NCI-H2107 (cell line): ENCODE data around the gene SLC12A7.
"Not testable (repeated sequence)": the region's sequence is repeated elsewhere in the genome, so short reads cannot be mapped to it uniquely, and the experiment has no call there.

ENCODE experiments used
- DNase-seq: peaks from one replicate; lab custom pipeline; 2025; lab: John Stamatoyannopoulos, UW

The SLC12A7 gene

DNA sequence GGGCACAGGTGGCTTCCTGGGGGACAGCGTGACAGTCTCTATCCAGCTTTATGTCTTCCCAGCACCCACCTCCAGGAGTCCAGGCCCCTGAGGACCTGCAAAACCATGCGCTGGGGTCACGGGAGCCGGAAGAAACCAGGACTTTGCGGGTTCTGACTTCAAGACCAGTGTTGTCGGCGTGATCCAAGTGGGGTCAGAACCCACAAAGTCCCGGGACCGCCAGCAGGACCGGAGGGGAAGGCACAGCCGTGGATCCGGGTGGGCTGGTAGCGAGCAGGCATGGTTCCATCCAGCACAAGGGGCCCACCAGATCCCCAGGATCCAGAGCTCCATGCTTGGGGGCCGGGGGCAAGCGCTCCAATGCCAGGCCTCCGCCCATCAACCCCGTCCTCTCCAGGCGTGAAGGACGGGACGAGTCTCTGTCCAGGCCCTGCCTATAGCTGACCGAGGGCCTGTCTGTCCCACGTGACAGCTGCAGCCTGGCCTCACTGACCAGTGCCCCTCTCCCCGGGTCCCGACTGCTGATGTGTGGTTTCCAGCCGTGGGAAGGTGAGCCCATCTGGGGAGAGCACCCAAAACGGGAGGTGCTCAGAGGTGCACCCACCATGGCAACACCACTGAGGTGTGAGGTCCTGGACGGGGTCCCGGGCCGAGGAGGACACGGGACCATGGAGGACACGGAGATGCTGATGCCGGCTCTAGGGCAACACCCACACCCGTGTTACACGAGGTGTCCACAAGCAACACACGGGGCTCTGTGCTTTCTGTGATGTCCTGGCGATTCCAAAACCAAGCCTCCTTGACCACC is 48.9 kb downstream of the SLC12A7 start:
- no peak for DNase-seq

DNA sequence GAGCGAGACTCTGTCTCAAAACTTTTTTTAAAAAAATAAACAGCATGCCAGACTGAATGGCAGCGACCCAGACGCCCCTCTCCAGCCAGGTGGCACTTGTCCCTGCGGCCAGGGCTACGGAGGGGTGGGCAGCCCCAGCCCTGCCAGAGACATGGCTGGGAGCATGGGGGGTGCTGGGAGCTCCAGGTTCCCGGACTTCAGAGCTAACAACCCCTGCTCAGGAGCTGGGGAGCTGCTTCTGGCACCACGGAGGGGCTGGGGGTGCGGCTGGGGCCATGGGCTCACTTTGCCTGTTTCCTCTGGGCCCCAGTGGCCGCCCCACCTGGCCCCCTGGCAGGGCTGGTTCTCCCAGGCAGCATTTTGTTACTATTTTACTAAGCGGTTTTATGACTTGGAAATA is 49.9 kb downstream of the SLC12A7 start:
- no peak for DNase-seq

DNA sequence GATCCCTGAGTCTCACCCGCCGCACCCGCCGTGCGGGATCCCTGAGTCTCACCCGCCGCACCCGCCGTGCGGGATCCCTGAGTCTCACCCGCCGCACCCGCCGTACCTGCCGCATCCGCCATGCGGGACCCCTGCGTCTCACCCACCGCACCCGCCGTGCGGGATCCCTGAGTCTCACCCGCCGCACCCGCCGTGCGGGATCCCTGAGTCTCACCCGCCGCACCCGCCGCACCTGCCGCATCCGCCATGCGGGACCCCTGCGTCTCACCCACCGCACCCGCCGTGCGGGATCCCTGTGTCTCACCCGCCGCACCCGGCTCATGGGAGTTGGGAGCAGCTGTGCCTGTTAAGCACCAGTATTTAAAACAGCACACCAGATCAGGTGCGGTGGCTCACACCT is 50.6 kb downstream of the SLC12A7 start:
- not testable (repeated sequence) for DNase-seq

DNA sequence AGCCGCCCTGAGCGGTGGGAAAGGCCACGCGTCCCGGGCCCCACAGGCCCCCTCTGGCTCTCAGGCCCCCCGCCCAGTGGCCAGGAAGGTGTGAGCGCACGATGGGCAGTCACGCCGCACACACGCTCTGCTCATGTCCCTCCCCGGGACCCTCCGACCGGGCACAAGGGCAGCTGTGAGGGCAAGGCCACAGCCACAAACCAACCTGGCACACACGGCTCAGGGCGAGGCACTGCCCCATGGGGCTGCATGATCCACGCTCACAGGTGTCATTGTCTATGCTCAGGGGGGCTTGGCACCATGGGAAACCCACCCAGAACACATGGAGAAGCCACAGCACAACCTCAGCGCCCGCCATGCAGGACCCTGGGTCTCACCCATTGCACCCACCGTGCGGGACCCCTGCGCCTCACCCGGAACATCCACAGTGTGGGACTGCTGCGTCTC is 51.3 kb downstream of the SLC12A7 start:
- no peak for DNase-seq

DNA sequence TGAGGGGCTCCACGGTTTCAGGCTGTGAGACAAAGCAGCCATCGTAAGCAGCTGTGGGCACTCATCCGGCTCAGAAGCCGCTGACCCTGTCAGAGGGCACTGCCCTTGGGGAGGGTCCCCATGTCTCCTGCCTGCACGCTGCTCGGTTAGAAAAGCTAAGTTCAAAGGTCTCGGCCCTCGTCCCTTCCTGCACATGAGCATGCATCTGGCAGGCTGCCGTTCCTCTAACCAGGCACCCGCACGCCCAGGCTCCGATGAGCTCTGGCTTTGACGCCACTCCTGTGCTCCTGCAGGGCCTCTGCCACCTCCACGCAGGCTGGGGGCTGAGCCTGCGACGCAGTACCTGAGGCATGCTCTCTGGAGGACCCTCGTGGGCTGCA is 52.0 kb downstream of the SLC12A7 start:
- DNase-seq: no peak

DNA sequence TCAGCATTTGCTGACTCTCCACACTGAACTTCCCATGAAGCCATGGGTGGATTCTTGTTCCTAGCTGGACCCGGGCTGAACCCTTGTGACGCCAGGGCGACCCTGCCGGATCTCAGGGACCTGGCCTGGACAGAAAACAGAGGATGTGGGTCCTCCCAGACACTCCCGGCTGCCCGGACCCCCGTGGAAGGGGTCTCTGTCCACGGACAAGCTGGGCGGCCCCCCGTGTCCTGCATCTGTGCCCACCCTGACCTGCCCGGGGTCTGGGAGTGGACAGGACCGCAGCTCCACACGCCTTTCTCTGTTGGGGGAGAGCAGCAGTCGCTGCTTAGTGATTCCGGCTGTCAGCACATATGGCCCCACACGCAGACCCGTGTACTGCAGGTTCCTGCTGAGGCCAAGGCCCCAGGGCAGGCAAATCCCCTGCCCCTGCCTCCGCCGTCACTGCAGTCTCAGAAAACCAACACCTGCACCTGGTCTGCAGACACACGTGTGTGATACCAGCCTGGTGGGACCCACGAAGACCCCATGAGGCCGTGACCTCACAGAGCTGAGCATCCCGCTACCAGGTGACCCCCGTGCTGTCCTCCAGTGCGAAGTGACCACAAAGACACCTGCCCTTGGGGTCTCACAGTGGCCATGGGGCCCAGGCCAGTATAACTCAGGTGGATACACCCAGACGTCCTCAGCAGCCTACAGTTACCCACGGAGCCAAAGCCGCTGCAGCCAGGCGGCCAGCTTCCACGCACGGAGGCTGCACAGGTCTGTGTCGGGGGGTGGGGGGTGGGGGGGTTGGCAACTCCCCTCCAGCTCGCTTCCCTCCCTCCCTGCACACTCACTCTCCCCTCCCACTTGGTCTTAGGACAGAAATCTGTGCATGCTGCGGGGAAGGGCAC is 52.6 kb downstream of the SLC12A7 start:
- no peak for DNase-seq

DNA sequence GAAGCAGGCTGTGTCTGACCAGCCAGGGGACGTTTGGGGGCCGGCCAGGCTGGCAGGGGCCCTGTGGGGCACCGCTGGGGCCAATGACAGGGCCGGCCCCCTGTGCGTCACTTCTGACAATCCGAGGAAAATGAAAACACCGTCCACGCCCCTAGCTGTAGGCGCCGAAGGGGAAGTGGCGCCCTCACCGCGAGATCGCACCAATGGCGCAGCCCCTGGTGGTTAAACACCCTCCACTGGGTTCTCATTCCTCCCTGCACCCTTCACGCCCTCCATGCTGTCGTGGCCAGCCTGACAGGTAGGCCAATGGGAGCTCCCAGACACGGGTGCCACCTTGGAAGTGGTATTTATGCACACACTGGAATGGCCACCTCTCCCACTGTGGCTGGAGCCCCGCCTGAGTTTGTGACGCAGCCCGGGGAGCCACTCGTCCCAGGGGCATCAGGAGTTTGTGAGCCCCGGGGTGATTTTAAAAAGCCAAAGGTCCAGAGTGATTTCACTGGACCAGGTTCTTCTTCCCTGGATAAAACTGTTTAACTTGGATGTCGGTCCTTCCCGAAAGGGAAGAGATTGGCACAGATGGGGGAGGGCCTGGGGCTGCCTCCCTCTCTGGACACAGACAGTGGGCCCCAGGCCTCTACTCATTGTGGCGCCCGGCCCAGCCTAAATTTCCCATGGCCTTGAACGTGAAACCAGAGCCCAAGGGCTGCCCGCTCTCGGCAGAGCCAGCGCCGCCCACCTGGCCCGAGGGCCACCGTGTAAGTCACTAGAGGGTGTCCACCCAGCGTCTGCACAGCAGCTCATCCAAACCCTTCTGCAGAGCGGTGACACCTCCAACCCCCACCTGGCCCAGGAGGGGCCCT is 53.5 kb downstream of the SLC12A7 start:
- no peak for DNase-seq

DNA sequence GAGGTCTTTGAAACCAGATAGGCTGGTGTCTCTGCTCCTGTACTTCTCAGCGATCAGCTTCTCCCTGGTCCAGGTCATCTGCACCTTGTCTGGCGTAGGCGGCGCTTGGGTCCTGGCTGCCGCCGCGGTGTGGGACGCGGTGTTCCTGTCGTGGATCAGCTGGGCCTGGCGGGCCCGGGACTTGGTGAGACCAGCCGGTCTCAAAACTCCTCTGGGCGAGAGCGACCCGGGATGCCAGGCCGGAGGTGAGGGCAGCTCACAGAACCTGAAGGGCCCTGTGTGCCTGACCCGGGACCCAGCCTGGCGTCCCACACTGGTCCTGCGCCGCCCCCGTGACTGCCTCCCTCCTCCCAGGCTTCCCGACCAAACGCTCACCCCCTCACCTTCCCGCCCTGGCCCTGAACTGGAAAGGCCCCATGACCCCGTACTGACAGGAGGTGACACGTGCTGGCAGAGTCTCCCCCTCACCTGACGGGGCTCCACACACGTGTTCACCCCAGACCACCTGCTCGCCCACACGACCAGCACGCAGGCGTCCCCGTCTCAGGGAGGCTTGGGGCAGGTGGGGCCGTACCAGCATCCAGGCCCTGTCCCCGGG is 54.3 kb downstream of the SLC12A7 start:
- DNase-seq: no peak

DNA sequence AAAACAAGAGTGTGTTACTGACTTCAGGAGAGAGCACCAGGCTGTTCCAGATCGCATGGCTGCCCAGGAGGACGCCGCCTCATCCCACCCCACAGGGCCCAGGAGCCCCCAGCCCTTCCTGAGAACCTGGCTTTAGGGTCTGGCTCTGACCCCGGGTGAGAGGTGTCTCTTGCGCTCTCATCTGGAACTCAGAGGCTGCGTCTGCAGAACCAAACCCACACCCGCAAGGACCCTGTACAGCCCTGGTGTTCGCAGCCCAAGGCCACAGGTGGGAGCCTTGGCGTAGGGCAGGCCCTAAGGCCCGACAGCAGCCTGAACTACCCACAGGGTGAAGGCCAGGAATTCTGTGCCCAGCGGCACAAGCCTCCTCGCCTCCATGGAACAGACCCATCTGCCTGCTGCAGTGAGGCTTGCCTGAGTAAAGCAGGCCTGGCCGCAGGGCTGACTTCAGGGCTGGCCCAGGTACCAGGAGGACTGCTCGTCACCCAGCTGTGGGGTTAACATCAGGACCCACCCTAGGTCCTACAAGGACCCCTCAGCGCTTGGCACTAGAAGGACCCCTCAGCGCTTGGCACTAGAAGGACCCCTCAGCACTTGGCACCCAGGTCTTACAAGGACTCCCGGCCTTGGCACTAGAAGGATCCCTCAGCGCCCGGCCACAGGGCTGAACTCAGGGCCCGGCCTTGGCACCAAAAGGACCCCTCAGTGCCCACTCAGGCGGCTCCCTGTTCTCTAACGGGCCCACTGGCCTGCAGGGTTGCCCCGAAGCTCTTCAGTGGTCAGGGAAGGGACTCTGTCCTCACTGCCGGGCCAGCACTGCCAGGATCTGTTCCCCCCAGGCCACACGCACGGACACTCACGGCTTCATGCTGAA is 55.0 kb downstream of the SLC12A7 start:
- DNase-seq: no peak

DNA sequence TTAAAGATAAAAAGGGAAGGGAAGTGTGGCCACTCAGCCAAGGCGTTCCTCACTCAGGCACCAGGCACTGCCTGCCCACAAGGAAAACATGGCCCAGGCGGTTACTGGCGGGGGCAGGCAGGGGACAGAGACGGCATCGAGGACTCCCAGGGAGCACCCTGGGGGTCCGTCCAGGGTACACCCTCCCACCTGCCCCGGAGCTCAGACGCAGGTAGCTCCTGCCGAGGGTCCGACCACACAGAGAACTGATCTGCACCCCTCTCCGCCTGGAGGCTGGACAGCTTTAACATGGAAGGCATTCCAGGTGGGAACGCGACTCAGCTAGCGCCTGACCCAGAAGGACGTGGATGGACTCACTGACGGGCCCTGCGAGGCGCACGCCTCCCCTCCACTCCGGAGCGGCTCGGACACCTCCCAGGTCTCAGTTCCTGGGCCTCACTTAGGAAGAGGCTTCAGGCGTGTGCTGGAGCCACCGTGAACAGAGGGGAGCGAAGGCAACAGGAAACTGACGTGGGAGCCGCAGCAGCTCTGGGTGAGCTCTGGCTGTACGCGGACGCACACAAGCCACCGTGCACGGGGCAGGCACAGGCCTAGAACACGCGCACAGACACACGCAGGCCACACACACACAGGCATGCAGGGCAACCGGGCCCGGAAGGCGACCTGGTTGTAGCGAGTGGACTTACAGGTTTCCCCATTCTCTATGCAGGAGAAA is 55.8 kb downstream of the SLC12A7 start:
- DNase-seq: no peak

DNA sequence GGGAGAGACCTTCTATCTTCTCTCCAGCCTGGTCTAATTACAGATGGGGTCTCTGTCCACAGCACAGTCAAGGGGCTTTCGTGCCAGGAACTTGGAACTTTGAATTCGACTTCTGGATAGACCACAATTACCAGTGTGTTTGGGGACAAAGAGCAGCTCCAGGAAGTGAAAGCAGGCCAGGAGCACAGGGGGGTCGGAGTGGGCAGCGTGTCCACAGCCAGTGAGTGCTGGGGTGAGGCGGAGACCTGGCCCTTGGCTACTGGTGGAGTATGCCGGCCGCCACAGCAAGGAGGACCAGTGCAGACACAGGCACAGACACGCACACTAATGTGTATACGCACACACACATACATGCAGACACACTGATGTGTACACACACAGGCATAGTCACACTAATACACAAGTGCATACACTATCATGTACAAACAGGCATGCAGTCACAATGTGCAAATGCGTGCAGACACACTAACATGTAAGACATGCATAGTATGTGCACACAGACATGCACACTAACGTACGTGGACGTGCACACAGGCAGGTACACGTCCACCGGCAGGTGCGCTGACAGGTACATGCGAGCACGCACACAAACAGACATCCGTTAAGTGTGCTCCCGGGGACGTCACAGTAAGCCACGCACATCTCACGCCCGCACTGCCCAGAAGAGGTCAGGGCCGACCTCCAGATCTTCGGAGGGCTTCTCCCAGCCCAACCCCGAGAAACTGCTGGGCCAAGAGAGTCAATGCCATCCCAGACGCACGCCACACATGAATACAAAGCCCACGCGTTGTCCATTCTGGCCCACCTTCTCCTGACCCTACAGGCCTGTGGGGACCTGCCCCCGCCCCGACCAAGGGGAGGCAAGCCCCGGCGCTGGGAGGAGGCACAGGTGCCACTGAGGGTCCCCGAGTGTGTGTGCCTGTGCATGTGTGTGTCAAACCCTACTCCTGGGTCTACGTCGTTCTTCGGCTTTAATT is 56.8 kb downstream of the SLC12A7 start:
- no peak for DNase-seq

DNA sequence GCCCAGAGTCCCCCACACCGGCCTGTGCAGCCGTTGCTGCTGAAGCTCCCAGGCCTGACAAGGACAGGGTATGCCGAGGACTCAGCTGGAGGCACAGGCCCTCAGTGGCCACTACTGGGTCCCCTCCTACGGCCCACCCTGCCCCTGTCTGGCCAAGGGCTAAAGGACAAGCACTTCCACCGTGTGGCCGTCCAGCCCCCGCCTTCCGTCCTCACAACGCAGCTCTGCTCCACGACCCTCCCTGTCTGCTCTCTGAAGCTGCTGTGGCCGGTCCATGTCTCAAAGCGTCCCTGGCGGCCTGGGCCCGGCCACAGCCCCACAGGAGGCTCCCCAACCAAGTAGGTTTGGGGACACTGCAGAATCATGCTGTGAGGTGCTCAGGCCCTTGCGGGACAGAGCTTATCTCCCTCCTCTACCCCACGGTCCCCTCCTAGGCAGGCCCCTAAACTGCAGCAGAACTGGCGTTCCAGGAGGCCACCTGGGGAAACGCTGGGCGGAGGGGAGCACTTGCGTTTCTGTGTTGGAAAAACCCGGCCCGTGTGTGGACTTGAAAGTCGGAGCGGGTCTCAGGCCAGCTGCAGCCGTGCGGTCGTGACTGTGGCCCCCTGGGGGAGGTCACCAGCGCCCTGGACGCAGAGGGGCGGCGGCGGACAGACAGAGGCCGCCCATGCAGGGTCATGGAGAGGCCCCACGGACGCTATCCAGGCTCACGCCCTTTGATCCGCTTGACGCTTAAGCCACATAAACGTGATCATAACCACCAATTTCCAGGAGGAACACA is 57.7 kb downstream of the SLC12A7 start:
- DNase-seq: no peak

DNA sequence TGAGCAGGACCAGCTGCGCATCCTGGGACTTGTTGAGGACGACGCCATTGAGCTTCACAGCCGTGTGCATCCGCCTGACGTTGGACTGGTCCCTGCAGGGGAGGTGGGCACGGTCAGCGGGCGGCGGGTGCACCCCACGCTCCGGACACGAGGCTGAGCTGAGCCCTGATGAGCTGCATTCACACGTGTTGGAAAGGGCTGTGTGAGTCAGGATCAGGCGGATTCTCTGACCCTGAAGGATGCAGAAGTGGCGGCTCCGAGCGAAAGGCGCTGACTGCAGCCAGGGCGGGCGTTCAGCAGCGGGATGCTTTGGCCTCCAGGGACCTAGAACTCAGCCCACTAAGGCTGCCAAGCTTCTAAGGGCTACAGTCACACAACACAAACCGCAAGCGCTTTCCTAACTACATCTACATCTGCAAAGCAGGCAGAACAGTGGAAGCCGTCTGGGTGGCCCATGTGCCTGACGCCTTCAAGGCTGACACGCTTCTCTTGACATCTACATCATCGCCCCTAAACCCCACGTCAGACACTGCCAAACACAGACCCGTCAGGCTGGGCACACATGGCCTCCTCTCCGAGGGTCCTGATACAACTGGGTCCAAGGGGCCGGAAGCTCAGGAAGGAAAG is 58.4 kb downstream of the SLC12A7 start:
- DNase-seq: no peak

DNA sequence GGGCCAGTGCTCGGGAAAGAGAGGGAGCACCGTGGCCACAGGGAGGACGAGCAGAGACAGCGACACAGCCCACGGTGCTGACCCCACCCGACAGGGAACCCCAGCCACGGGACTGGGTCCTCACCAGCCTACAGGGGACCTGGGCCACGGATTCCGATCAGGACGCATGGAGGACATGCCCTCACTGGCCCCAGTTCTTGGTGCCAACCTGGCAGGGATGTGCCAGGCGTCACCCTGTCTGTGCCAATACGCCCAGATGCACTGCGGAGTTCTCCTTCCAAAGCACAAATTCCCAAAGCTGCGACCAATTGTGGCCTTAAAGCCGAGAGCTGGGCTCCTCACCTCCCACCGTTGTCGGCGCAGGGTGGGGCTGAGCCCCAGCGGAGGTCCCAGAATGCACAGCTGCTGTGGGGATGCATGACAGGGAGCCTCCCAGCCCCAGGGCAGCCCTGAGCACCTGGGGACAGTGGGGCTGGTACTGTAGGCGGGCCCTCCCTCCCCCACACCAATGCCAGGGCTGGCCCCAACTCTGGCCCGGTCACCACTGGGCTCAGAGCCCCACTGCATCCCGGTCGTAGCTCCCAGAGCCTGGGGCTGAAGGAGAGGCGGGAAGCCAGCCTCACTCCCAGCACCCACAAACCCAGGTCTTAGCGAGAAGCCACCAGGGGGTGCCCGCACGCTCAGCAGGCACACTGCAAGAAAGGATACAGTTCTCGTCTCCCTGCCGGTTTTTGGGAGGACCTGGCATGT is 59.0 kb downstream of the SLC12A7 start:
- DNase-seq: no peak

DNA sequence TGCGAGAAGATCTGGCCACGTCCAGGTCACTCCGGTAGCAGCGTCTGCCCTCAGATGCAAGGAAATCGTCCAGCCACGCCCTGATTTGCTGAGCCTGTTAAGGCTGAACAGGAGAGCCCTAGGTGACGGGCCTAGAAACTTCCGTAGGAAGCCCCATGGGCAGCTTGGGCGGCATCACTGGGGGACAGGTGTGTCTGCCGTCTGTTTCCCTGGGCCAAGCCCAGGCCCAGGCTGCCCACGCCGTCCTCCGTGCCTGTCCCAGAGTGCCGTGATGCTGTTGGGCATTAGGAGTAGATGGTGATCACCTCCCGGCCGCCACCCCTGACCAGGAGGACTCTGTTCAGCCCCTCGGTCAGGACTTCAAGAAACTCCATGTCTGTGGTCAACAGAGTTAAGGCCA is 59.8 kb downstream of the SLC12A7 start:
- no peak for DNase-seq

DNA sequence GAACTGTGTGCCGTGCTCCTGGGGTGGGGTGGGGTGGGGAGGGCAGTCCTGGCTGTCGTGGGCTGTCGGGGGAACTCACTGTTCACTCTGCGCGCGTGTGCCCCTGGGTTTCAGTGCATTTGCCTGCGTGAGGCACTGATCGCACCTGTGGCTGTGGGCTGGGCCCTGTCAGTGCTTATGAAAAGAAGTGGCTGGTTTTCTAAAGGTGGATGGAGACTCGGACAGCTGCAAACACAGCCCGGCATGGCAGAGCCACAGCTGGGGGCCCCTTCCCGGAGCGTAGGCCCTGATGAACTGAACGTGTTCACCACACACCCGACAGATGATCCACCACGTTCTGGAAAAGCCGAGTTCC is 60.5 kb downstream of the SLC12A7 start:
- DNase-seq: no peak
